ENCODE measurements around the gene CNTD1.

The CNTD1 gene

GRCh38 chr17:42779304-42779935 is 19.2 kb upstream of the CNTD1 start:
- no peak for DNase-seq

- DNase-seq, result no peak
These were observed 18.5 kb upstream of the CNTD1 start, which contains the start of gene WNK4 for GRCh38 chr17:42779936-42780850. Gene WNK4 (plus strand): TSS chr17:42780610. CDS start chr17:42780699, 89 bp downstream.

GRCh38 chr17:42780851-42781638 is 17.6 kb upstream of the CNTD1 start:
- no peak for DNase-seq

GRCh38 chr17:42781639-42782165 is 17.0 kb upstream of the CNTD1 start:
- no peak for DNase-seq

- no peak for DNase-seq
These were observed 16.2 kb upstream of the CNTD1 start for GRCh38 chr17:42782166-42783061.

GRCh38 chr17:42783062-42783790 is 15.4 kb upstream of the CNTD1 start:
- no peak for DNase-seq

- DNase-seq, result no peak
These were observed 14.9 kb upstream of the CNTD1 start for GRCh38 chr17:42783791-42784138.

GRCh38 chr17:42784409-42784808 is 14.3 kb upstream of the CNTD1 start:
- no peak for DNase-seq

- DNase-seq, result no peak
These were observed 13.7 kb upstream of the CNTD1 start for GRCh38 chr17:42784811-42785592.

GRCh38 chr17:42787266-42787665 is 11.4 kb upstream of the CNTD1 start:
- no peak for DNase-seq

- DNase-seq, result no peak
These were observed 6.7 kb upstream of the CNTD1 start for GRCh38 chr17:42791948-42792347.

GRCh38 chr17:42792545-42792944 is 6.1 kb upstream of the CNTD1 start:
- DNase-seq, result no peak

GRCh38 chr17:42795061-42795460 is 3.6 kb upstream of the CNTD1 start:
- DNase-seq, result no peak

- no peak for DNase-seq
These were observed 3.2 kb upstream of the CNTD1 start for GRCh38 chr17:42795465-42795864.

- no peak for DNase-seq
These were observed 2.4 kb upstream of the CNTD1 start for GRCh38 chr17:42796066-42796758.

GRCh38 chr17:42797067-42798007 is 1.3 kb upstream of the CNTD1 start:
- DNase-seq, result no peak

GRCh38 chr17:42798011-42798382 is 664 bp upstream of the CNTD1 start:
- DNase-seq, result no peak
